Ishikawa (cell line): ENCODE data around the gene SLC39A10.

Experiments used
- CEBPB ChIP-seq: IDR thresholded peaks from 2 replicates; pipeline ENCODE4 v1.6.1; 2012
- CREB1 ChIP-seq: IDR thresholded peaks from 2 replicates; pipeline ENCODE4 v1.6.1; 2012; ENCODE audit warnings: low read depth
- EGR1 ChIP-seq: IDR thresholded peaks from 2 replicates; pipeline ENCODE4 v1.6.1; 2012
- EP300 ChIP-seq: IDR thresholded peaks from 2 replicates; pipeline ENCODE4 v1.6.1; 2012; ENCODE audit warnings: borderline replicate concordance
- FOXM1 ChIP-seq: IDR thresholded peaks from 2 replicates; pipeline ENCODE4 v1.6.1; 2012; ENCODE audit warnings: low read depth, borderline replicate concordance
- NFIC ChIP-seq: IDR thresholded peaks from 2 replicates; pipeline ENCODE4 v1.6.1; 2012
- RAD21 ChIP-seq: IDR thresholded peaks from 2 replicates; pipeline ENCODE4 v1.6.1; 2012; ENCODE audit warnings: low read depth
- TAF1 ChIP-seq: IDR thresholded peaks from 2 replicates; pipeline ENCODE4 v1.6.1; 2012; ENCODE audit warnings: low read depth, mild to moderate bottlenecking
- TEAD4 ChIP-seq: IDR thresholded peaks from 2 replicates; pipeline ENCODE4 v1.6.1; 2012
- ZBTB7A ChIP-seq: IDR thresholded peaks from 2 replicates; pipeline ENCODE4 v1.6.1; 2012; ENCODE audit warnings: low read depth
- TF ChIP-seq, protein P1 (sequence below): IDR thresholded peaks from 2 replicates; pipeline ENCODE4 v1.6.1; 2012
- TF ChIP-seq, protein P2 (sequence below): IDR thresholded peaks from 2 replicates; pipeline ENCODE4 v1.6.1; 2012; ENCODE audit warnings: low read depth, mild to moderate bottlenecking

DNA sequence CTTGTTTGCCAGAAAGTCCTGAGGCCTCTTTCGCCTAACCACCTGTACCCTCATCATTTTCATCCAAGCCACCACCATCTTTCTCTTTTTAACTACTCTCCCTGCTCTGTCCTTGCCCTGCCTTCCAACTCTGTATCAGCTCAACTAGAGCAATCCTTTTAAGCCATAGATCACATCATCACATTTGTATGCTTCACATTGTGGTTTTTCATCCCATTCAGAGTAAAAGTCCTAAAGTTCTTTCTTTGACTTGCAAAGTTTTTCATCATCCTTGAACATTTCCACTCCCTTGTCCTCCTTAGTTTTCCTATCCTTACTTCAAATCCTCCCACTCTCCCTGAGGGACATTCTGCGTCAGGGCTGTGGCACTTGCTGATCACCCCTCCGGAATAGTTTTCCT lies 73.9 kb downstream of the SLC39A10 start:
- no peak for TF ChIP-seq EP300
- no peak for TF ChIP-seq FOXM1
- TF ChIP-seq TAF1 = no peak
- TF ChIP-seq EGR1 = no peak
- TF ChIP-seq, protein P1, sequence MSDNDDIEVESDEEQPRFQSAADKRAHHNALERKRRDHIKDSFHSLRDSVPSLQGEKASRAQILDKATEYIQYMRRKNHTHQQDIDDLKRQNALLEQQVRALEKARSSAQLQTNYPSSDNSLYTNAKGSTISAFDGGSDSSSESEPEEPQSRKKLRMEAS = no peak
- no peak for TF ChIP-seq ZBTB7A
- no peak for TF ChIP-seq RAD21
- TF ChIP-seq, protein P2, sequence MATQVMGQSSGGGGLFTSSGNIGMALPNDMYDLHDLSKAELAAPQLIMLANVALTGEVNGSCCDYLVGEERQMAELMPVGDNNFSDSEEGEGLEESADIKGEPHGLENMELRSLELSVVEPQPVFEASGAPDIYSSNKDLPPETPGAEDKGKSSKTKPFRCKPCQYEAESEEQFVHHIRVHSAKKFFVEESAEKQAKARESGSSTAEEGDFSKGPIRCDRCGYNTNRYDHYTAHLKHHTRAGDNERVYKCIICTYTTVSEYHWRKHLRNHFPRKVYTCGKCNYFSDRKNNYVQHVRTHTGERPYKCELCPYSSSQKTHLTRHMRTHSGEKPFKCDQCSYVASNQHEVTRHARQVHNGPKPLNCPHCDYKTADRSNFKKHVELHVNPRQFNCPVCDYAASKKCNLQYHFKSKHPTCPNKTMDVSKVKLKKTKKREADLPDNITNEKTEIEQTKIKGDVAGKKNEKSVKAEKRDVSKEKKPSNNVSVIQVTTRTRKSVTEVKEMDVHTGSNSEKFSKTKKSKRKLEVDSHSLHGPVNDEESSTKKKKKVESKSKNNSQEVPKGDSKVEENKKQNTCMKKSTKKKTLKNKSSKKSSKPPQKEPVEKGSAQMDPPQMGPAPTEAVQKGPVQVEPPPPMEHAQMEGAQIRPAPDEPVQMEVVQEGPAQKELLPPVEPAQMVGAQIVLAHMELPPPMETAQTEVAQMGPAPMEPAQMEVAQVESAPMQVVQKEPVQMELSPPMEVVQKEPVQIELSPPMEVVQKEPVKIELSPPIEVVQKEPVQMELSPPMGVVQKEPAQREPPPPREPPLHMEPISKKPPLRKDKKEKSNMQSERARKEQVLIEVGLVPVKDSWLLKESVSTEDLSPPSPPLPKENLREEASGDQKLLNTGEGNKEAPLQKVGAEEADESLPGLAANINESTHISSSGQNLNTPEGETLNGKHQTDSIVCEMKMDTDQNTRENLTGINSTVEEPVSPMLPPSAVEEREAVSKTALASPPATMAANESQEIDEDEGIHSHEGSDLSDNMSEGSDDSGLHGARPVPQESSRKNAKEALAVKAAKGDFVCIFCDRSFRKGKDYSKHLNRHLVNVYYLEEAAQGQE = no peak
- no peak for TF ChIP-seq CREB1
- no peak for TF ChIP-seq TEAD4
- no peak for TF ChIP-seq CEBPB
- no peak for TF ChIP-seq NFIC
